Peyer's patch (tissue), 4 donors: Measurements from ENCODE around the gene PNPO.

Experiments used
- CTCF ChIP-seq, 6 experiments: fragments of 450-650 bp in 4 of 6; fragments of 200-600 bp in 2 of 6; sonication (generic) in 1 of 6; IDR thresholded peaks; one replicate each; pipeline ENCODE4 v1.5.1; 2017 to 2019; ENCODE audit warnings: antibody characterized with exemption in 6 of 6, mild to moderate bottlenecking in 3 of 6, moderate library complexity in 1 of 6
- POLR2A ChIP-seq, 2 donors: fragments of 450-650 bp; IDR thresholded peaks; one replicate each; pipeline ENCODE4 v1.5.1; 2017; ENCODE audit warnings: antibody characterized with exemption in 2 of 2, mild to moderate bottlenecking in 2 of 2, moderate library complexity in 2 of 2

- TF ChIP-seq CTCF (IDR thresholded peaks at IDR 0.05) (no peak), POLR2A (IDR thresholded peaks at IDR 0.05) (no peak)
Observed at GRCh38 chr17:47980541-47980940, 39.2 kb downstream of the PNPO start.
